ENCODE data around the gene SMAD1. TPM values are rescaled to one million over a fixed set of nuclear protein-coding genes. Genes with fewer than 3 reads are reported as not detected.

SMAD1 gene
- total RNA-seq, 1 experiment from 2014 or later = 15.4 TPM

GRCh38 chr4:145553375-145553774 lies 71.7 kb downstream of the SMAD1 start (continued):
- TF ChIP-seq, protein P1, sequence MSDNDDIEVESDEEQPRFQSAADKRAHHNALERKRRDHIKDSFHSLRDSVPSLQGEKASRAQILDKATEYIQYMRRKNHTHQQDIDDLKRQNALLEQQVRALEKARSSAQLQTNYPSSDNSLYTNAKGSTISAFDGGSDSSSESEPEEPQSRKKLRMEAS (CRISPR knock-in tag; IDR thresholded peaks at IDR 0.05) = no peak
- TF ChIP-seq, protein P2, sequence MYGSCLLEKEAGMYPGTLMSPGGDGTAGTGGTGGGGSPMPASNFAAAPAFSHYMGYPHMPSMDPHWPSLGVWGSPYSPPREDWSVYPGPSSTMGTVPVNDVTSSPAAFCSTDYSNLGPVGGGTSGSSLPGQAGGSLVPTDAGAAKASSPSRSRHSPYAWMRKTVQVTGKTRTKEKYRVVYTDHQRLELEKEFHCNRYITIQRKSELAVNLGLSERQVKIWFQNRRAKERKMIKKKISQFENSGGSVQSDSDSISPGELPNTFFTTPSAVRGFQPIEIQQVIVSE (CRISPR knock-in tag; IDR thresholded peaks at IDR 0.05; ENCODE audit: borderline replicate concordance) = no peak
- TF ChIP-seq, protein P3, sequence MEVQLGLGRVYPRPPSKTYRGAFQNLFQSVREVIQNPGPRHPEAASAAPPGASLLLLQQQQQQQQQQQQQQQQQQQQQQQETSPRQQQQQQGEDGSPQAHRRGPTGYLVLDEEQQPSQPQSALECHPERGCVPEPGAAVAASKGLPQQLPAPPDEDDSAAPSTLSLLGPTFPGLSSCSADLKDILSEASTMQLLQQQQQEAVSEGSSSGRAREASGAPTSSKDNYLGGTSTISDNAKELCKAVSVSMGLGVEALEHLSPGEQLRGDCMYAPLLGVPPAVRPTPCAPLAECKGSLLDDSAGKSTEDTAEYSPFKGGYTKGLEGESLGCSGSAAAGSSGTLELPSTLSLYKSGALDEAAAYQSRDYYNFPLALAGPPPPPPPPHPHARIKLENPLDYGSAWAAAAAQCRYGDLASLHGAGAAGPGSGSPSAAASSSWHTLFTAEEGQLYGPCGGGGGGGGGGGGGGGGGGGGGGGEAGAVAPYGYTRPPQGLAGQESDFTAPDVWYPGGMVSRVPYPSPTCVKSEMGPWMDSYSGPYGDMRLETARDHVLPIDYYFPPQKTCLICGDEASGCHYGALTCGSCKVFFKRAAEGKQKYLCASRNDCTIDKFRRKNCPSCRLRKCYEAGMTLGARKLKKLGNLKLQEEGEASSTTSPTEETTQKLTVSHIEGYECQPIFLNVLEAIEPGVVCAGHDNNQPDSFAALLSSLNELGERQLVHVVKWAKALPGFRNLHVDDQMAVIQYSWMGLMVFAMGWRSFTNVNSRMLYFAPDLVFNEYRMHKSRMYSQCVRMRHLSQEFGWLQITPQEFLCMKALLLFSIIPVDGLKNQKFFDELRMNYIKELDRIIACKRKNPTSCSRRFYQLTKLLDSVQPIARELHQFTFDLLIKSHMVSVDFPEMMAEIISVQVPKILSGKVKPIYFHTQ (CRISPR knock-in tag; IDR thresholded peaks at IDR 0.05) = no peak

DNA sequence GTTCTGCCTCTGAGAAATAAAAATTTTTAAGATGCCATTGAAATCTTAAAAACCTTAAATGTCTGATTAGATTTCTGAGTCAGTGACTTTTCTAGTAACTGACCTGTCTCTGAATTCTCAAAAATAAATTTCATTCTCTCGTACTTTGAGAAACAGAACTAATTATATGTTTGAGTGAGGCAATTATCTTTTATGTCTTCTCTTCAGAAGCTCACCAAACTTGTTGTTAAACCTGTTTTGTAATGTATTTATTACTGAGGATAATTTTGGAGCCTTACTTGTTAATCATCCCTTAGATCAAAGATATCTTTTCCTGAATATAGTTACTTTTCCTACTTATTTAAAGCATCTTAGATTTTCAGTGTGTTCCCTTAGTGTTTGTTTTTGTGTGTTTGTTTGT lies 73.0 kb downstream of the SMAD1 start:
- peak overlapping the region; percentile 77; the same call in 1 of the 2 replicates for H3K27ac Mint-ChIP-seq
- peaks cover 33% of the 10 kb centered on the region for H3K36me3 Mint-ChIP-seq
- ATAC-seq = no peak
- CTCF ChIA-PET = no interaction called here
- peaks cover 3% of the 10 kb centered on the region; the same call in 1 of the 2 replicates for H3K4me1 Mint-ChIP-seq
- H3K27me3 Mint-ChIP-seq (ENCODE audit: low read depth) = no peaks in the 10 kb centered on the region
- H3K9me3 Mint-ChIP-seq = peaks cover 14% of the 10 kb centered on the region
- POLR2A ChIA-PET = interaction anchor here (0.7 kb wide), 1 partner anchor 11 kb away, joined by 5 read pairs; no protein-coding TSS in a partner anchor
- TF ChIP-seq NR3C1 (CRISPR knock-in tag; conservative IDR thresholded peaks at IDR 0.05; ENCODE audit: low read depth) = no peak
- no peak for DNase-seq (ENCODE audit: low spot score)
- no peak overlapping the region for H3K4me3 Mint-ChIP-seq

DNA sequence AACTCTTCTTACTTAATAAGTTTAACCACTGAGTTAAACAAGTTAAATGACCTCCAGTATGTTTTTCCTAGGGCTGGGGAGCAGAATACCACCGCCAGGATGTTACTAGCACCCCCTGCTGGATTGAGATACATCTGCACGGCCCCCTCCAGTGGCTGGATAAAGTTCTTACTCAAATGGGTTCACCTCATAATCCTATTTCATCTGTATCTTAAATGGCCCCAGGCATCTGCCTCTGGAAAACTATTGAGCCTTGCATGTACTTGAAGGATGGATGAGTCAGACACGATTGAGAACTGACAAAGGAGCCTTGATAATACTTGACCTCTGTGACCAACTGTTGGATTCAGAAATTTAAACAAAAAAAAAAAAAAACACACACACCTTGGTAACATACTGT lies 76.1 kb downstream of the SMAD1 start:
- H3K4me1 Mint-ChIP-seq = peaks cover 3% of the 10 kb centered on the region; the same call in 1 of the 2 replicates
- ATAC-seq = peak; percentile 98
- POLR2A ChIA-PET = interaction anchor here (1.0 kb wide), 1 partner anchor 56 kb away, joined by 3 read pairs; no protein-coding TSS in a partner anchor
- peaks cover 27% of the 10 kb centered on the region for H3K36me3 Mint-ChIP-seq
- no peak overlapping the region for H3K27ac Mint-ChIP-seq
- H3K4me3 Mint-ChIP-seq = no peak overlapping the region
- H3K9me3 Mint-ChIP-seq = peaks cover 10% of the 10 kb centered on the region
- TF ChIP-seq, protein P4, sequence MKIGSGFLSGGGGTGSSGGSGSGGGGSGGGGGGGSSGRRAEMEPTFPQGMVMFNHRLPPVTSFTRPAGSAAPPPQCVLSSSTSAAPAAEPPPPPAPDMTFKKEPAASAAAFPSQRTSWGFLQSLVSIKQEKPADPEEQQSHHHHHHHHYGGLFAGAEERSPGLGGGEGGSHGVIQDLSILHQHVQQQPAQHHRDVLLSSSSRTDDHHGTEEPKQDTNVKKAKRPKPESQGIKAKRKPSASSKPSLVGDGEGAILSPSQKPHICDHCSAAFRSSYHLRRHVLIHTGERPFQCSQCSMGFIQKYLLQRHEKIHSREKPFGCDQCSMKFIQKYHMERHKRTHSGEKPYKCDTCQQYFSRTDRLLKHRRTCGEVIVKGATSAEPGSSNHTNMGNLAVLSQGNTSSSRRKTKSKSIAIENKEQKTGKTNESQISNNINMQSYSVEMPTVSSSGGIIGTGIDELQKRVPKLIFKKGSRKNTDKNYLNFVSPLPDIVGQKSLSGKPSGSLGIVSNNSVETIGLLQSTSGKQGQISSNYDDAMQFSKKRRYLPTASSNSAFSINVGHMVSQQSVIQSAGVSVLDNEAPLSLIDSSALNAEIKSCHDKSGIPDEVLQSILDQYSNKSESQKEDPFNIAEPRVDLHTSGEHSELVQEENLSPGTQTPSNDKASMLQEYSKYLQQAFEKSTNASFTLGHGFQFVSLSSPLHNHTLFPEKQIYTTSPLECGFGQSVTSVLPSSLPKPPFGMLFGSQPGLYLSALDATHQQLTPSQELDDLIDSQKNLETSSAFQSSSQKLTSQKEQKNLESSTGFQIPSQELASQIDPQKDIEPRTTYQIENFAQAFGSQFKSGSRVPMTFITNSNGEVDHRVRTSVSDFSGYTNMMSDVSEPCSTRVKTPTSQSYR (CRISPR knock-in tag; IDR thresholded peaks at IDR 0.05) = no peak
- TF ChIP-seq MLX (CRISPR knock-in tag; IDR thresholded peaks at IDR 0.05) = no peak
- no peak for TF ChIP-seq ESRRA (CRISPR knock-in tag; IDR thresholded peaks at IDR 0.05; ENCODE audit: borderline replicate concordance)
- TF ChIP-seq PREB (CRISPR knock-in tag; IDR thresholded peaks at IDR 0.05; ENCODE audit: borderline replicate concordance) = no peak
- TF ChIP-seq ZMAT4 (CRISPR knock-in tag; IDR thresholded peaks at IDR 0.05) = no peak
- no peak for TF ChIP-seq ATF1 (CRISPR knock-in tag; IDR thresholded peaks at IDR 0.05)
- TF ChIP-seq GABPB1 (CRISPR knock-in tag; IDR thresholded peaks at IDR 0.05) = no peak
- TF ChIP-seq CTCF (IDR thresholded peaks at IDR 0.05) = peak; percentile 89
- no peak for TF ChIP-seq ERG (CRISPR knock-in tag; IDR thresholded peaks at IDR 0.05)
- CTCF ChIA-PET = interaction anchor here (0.6 to 1.4 kb wide), 13 partner anchors 12 to 341 kb away, joined by 3 to 25 read pairs (median 4); no protein-coding TSS in a partner anchor
- H3K27me3 Mint-ChIP-seq (ENCODE audit: low read depth) = no peaks in the 10 kb centered on the region
- DNase-seq (ENCODE audit: low spot score) = peak; percentile 71
